Stimulated activated effector memory CD8-positive, alpha-beta T cell treated with anti-CD3 and anti-CD28 coated beads, Interleukin-12 subunit alpha, Interleukin-12 subunit beta, amount 100 ng/mL, for 72 hours (primary cell): ENCODE data around the gene PLXNC1.

Experiments
- ATAC-seq: fragments of 150-1000 bp; cut with Tn5 transposase; 2 replicates; pipeline ENCODE4 v1.10.0; 2021
- DNase-seq, 2 donors: peaks; one replicate each; pipeline ENCODE4 v3.0.0; 2021 to 2022; ENCODE audit warnings: low spot score in 2 of 2
- H3K27ac Mint-ChIP-seq: one replicate; pipeline ENCODE4 v1.8.0; 2022; ENCODE audit warnings: mild to moderate bottlenecking, mixed read lengths
- H3K36me3 Mint-ChIP-seq: one replicate; pipeline ENCODE4 v1.8.0; 2022; ENCODE audit warnings: mild to moderate bottlenecking, mixed read lengths
- H3K4me1 Mint-ChIP-seq: one replicate; pipeline ENCODE4 v1.8.0; 2022; ENCODE audit warnings: mixed read lengths
- H3K4me3 Mint-ChIP-seq: one replicate; pipeline ENCODE4 v1.8.0; 2022; ENCODE audit warnings: mild to moderate bottlenecking, mixed read lengths
- H3K9me3 Mint-ChIP-seq: one replicate; pipeline ENCODE4 v1.8.0; 2022; ENCODE audit warnings: mixed read lengths

The PLXNC1 gene

DNA sequence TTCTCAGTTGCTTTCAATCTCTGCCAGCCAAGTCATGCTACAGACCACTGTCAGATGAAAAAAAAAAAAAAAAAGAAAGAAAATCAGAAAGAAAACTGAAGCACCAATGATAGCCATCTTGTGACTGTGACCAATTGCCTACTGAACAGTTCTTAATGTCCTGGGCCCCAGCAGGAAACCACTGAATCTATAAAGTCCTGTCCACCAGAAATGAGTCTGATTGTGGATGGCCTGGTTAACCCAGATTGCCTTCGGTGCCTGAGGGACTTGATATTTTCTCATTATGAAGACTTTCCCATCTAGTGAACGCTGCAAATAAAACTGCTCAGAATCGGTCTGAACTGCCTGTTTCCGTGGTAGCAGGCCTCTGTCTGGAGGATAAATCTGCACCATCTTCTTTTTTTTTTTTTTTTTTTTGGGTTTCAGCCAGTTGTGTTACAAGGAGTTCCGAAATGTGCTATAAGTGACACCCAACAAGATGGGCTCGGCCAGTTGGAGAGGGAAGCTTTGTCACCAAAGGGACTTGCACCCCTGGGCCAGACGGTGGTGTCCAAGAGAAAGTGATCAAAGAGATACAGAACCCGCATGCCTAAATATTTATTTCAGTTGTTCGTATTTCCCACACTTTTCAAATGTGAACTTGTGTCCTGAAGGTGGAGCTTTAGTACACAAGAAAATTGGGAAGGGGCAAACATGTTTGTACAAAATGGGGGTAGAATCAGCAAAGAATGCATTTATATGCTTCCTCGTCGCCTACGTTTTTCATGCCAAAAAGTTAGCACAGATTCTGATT, 3.0 kb upstream of the PLXNC1 start:
- no peak for ATAC-seq
- Mint-ChIP-seq H3K4me1 (peaks cover 16% of the 10 kb centered on the region), H3K9me3 (no peaks in the 10 kb centered on the region), H3K27ac (no peak overlapping the region), H3K36me3 (peaks cover 3% of the 10 kb centered on the region), H3K4me3 (no peak overlapping the region)
- DNase-seq = no peak

DNA sequence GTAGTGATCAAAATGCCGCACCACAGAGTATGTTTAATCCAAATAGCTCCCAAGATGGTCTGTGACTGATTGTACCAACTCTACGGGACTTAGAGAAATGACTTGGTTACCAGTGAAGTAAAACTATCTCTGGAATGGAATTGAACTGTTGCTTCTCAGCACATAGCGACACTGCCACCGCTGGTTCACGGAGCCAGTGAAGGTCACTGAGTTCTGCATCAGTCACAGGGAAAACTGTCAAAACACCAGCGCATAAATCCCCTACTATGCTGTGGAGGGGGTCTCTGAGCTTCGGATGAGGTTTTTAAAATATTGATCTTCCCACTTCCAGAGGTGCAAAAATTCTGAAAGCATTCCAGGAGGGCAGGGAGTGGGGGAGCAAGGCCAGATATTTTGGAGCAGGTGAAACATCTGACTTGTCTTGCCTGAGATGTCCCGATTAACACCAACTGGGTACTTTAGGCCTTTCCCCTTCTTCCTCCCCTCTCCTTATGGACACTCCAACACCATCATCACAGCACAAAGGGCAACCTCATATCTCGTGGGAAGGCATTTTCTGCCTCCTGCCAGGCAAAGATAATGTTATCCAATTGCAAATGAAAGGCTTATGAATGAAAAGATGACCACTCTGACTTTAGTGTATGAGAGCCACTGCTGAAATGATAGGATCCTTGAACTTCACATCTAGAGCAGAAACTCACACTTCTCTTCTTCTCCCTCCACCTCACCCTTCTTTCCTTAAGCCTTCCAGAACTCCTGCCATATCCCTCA, 2.0 kb upstream of the PLXNC1 start:
- peaks cover 8% of the 10 kb centered on the region for H3K36me3 Mint-ChIP-seq

DNA sequence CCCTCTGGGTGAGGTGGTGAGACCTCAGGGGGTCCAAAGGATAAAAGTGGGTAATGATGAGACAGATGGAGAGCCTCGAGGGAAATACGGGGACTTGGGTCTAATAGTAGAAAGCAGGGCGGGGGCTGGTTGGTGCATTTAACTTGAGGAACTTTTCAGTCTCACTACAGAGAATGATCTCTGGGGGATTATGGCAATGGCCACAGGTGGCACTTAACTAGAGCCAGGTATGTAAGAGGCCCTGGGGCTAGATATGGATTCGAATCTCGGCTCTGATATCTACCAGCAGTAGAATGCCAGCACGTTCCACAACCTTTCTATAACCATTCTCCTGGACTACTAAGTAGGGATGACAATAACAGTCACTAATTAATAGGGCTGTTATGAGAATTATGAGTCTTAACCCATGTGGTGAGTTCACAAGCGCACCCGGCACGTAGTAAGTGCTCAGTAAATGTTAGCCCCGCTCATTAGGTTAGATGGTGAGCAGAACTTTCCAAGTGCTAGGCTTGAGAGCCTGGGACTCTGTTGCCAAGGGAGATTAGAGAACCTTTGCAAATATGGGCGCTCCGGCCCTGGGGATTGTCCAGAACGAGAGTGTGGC, 888 bp upstream of the PLXNC1 start:
- H3K27ac Mint-ChIP-seq = peak overlapping the region; percentile 73
- peaks cover 24% of the 10 kb centered on the region for H3K4me1 Mint-ChIP-seq
- peak overlapping the region; percentile 92 for H3K4me3 Mint-ChIP-seq
- peaks cover 8% of the 10 kb centered on the region for H3K36me3 Mint-ChIP-seq
- H3K9me3 Mint-ChIP-seq = no peaks in the 10 kb centered on the region
- no peak for ATAC-seq
- DNase-seq = no peak

More for the DNA sequence above, 2.0 kb upstream of the PLXNC1 start:
- Mint-ChIP-seq H3K4me1 (peaks cover 19% of the 10 kb centered on the region), H3K4me3 (no peak overlapping the region), H3K9me3 (no peaks in the 10 kb centered on the region), H3K27ac (no peak overlapping the region)
- DNase-seq (no peak), ATAC-seq (no peak)

DNA sequence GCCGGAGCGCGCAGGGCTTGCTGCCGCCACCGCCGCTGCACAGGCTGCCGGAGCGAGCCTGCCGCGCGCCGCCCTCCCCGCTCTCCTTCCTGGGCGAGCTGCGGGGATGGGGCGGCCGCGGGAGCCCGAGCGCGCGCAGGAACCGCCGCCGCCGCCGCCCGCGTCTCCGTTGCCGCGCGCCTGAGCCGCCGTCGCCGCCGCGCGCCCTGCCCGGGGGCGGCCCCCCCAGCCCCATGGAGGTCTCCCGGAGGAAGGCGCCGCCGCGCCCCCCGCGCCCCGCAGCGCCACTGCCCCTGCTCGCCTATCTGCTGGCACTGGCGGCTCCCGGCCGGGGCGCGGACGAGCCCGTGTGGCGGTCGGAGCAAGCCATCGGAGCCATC, 352 bp downstream of the PLXNC1 start:
- Mint-ChIP-seq H3K4me3 (peak overlapping the region; percentile 92), H3K9me3 (no peaks in the 10 kb centered on the region), H3K27ac (no peak overlapping the region), H3K4me1 (peaks cover 32% of the 10 kb centered on the region), H3K36me3 (peaks cover 8% of the 10 kb centered on the region)
- DNase-seq = no peak
- ATAC-seq = peak; percentile 4

DNA sequence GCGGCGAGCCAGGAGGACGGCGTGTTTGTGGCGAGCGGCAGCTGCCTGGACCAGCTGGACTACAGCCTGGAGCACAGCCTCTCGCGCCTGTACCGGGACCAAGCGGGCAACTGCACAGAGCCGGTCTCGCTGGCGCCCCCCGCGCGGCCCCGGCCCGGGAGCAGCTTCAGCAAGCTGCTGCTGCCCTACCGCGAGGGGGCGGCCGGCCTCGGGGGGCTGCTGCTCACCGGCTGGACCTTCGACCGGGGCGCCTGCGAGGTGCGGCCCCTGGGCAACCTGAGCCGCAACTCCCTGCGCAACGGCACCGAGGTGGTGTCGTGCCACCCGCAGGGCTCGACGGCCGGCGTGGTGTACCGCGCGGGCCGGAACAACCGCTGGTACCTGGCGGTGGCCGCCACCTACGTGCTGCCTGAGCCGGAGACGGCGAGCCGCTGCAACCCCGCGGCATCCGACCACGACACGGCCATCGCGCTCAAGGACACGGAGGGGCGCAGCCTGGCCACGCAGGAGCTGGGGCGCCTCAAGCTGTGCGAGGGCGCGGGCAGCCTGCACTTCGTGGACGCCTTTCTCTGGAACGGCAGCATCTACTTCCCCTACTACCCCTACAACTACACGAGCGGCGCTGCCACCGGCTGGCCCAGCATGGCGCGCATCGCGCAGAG, 873 bp downstream of the PLXNC1 start:
- H3K4me3 Mint-ChIP-seq = peak overlapping the region; percentile 92
- ATAC-seq = peak; percentile 42
- peak overlapping the region; percentile 75 for H3K27ac Mint-ChIP-seq
- DNase-seq = peak; percentile 42 to 79
- peaks cover 8% of the 10 kb centered on the region for H3K36me3 Mint-ChIP-seq
- H3K4me1 Mint-ChIP-seq = peaks cover 36% of the 10 kb centered on the region
- H3K9me3 Mint-ChIP-seq = no peaks in the 10 kb centered on the region

DNA sequence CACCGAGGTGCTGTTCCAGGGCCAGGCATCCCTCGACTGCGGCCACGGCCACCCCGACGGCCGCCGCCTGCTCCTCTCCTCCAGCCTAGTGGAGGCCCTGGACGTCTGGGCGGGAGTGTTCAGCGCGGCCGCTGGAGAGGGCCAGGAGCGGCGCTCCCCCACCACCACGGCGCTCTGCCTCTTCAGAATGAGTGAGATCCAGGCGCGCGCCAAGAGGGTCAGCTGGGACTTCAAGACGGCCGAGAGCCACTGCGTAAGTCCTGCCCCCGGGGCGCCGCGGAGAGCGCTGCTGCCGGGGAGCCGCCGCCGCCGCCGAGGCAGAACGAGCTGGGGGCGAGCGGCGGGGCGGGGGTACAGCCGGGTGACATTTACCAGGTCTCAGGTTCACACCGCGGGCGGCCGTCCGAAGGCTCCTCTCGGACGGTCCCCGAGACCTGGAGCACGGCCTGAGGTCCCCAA, 1.4 kb downstream of the PLXNC1 start:
- no peak for DNase-seq

DNA sequence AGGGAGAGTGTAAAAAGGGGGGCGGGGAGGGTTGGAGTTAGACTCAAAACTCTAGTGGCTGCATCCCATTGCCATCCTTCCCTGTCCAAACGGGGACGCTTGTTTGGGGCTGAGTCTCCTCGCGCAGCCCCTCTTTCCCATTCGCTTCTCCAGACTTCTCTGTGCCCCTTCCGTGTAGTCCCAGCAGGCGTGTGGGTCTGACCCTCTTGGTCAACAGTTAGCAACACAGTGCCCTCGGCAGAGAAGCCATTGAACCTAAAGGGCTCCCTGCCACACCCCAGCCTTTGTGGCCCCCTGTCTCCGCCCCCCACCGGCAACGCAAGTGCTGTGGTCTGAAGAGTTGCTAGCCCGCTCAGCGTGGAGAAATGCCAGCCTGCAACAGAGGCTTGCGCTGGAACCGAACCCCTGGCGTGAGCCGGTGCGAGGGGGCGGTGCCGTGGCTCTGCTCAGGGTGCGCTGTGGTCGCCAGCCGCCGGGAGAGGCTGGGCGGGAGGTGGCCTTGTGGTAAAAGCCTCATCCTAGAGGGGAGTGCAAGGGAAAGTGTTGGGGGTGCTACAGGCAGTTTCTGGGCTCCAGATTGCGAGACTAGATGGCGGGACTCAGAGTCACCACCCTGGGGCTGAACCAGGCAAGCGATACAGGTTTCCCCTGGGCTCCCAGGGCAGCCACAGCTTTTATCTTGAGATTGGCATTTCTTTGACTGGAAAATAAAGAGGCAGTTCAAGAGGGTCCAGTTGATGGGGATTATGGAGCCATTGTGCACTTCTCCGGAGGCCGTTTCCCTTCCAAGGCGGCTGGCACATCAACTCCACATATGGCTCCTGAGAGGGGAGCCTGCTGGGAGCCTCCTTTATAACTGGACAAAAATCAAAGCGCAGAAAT, 2.1 kb downstream of the PLXNC1 start:
- DNase-seq = peak; percentile 31 to 75

More for the DNA sequence above, 1.4 kb downstream of the PLXNC1 start:
- peak; percentile 3 for ATAC-seq
- Mint-ChIP-seq H3K27ac (peak overlapping the region; percentile 75), H3K36me3 (peaks cover 8% of the 10 kb centered on the region), H3K4me1 (peaks cover 36% of the 10 kb centered on the region), H3K9me3 (no peaks in the 10 kb centered on the region), H3K4me3 (peak overlapping the region; percentile 92)

DNA sequence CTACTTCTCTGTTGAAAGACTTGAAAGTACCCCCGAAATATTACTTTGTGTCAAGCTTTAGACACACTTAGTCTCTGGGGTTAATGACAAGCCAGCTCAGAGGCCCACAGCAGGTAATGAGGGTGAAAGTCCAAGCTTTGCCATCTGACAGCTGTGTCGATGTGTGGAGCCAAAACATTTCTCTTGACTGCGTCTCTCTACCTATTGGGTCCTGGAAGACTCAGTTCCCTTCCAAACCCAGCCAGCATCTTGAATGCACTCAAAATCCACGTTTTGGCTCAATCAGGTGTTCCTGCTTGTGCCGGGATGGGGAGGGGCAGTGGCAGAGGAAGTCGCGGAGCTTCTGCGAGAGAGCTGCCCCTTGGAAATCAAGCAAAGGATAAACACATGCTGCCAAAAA, 3.2 kb downstream of the PLXNC1 start:
- Mint-ChIP-seq H3K4me3 (peak overlapping the region; percentile 92), H3K4me1 (peaks cover 36% of the 10 kb centered on the region), H3K27ac (no peak overlapping the region), H3K9me3 (no peaks in the 10 kb centered on the region), H3K36me3 (peaks cover 8% of the 10 kb centered on the region)
- DNase-seq (no peak), ATAC-seq (no peak)

More for the DNA sequence above, 2.1 kb downstream of the PLXNC1 start:
- Mint-ChIP-seq H3K4me1 (peaks cover 36% of the 10 kb centered on the region), H3K9me3 (no peaks in the 10 kb centered on the region), H3K36me3 (peaks cover 8% of the 10 kb centered on the region), H3K27ac (peak overlapping the region; percentile 75), H3K4me3 (peak overlapping the region; percentile 92)
- ATAC-seq = peak; percentile 22

DNA sequence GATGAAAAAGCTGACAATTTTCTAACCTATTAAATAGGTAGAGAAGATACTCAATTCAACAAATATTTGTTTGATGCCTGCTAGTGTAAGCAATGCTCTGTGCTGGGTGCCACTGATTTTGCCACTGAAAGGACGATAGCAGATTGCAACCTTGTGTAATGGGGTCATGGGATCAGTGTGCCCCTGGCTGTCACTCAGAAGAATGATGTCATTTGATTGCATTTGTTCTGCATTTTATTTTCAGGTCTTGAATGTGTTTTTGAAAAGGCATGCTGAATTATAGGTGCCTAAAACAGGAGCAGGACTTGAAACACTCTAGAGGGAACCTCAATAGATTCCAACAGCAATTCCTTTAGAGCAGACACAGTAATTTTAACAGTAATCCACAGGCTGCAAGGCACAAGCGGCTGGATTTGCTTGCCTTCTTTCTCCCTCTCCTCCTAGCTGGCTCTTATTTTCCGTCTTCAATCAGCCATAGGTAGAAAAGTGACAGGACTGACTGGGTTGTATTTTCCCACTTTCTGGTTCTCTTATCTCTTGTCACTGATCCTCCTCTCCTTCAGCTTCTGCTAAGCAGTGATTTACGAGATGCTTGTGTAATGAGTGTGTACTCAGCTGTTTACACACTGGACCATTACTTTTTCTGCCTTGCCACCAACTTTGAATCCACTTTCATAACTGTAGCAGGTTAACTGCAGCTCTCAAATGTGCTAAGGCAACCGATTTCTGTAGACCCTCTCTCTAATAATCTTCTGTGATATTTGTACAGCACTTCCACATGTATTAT, 4.1 kb downstream of the PLXNC1 start:
- ATAC-seq (no peak), DNase-seq (no peak)
- peaks cover 36% of the 10 kb centered on the region for H3K4me1 Mint-ChIP-seq
- H3K9me3 Mint-ChIP-seq = no peaks in the 10 kb centered on the region
- no peak overlapping the region for H3K27ac Mint-ChIP-seq
- no peak overlapping the region for H3K4me3 Mint-ChIP-seq
- peaks cover 8% of the 10 kb centered on the region for H3K36me3 Mint-ChIP-seq

DNA sequence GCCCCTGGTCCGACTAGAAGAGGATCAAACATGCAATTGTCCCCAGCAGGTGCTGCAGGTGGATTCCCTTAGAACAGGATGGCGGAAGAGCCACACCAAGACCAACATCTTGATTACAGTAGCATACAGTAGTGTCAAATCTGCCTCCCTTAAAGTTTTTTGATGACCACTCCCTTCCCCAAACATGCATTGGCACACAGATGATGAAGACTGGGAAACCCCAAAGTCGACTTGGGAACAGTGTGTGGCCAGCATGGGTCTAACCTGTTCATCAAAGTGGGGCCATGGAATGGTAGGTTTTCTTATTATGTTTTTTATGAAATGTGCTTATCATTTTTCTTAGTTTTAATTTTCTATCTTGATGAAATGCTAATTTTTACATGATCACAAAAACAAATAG, 8.8 kb downstream of the PLXNC1 start:
- Mint-ChIP-seq H3K4me3 (no peak overlapping the region), H3K9me3 (peaks cover 4% of the 10 kb centered on the region), H3K36me3 (peaks cover 5% of the 10 kb centered on the region), H3K27ac (no peak overlapping the region), H3K4me1 (peaks cover 48% of the 10 kb centered on the region)
- DNase-seq (no peak), ATAC-seq (no peak)

DNA sequence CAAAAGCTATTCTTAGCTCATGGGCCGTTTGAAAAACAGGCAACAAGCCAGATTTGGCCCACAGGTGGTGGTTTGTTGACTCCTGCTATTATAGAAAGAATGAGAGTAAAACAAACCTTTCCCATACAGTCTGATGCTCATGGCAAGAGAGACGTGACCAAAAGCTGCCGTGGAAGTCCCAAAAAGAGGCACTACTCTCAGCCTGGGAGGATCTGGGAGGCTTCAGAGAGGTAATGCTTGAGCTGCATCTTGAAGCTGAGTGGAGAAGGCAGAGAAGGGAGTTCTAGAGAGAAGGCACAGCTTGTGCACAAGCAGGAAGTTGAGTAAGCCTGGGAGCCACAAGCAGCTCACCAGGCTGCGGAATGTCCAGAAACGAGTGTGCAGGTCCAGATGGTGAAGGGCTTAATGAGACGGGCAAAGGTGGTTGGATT, 9.6 kb downstream of the PLXNC1 start:
- H3K4me3 Mint-ChIP-seq = peak overlapping the region; percentile 3
- peaks cover 46% of the 10 kb centered on the region for H3K4me1 Mint-ChIP-seq
- peaks cover 4% of the 10 kb centered on the region for H3K9me3 Mint-ChIP-seq
- ATAC-seq (peak; percentile 71), DNase-seq (no peak)
- H3K27ac Mint-ChIP-seq = peak overlapping the region; percentile 44
- H3K36me3 Mint-ChIP-seq = peaks cover 5% of the 10 kb centered on the region

DNA sequence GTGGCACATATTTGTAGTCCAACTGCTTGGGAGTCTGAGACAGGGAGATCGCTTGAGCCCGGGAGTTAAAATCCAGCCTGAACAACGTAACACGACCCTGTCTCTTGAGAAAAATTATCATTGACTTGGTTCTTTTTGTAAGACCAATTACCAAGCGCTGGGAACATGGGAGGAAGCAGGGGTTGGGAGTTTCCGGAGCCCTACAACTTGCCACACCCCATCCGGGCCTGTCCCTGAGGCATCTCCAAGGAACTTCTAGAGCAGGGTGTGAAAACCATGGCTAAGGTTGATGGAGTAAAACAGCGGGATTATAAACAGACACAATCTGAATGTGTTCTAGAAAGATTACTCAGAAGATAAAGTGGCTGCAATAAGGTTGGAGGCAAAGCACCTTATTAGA, 10.3 kb downstream of the PLXNC1 start:
- peaks cover 4% of the 10 kb centered on the region for H3K9me3 Mint-ChIP-seq
- peaks cover 5% of the 10 kb centered on the region for H3K36me3 Mint-ChIP-seq
- DNase-seq (no peak), ATAC-seq (no peak)
- H3K4me1 Mint-ChIP-seq = peaks cover 39% of the 10 kb centered on the region
- no peak overlapping the region for H3K4me3 Mint-ChIP-seq
- H3K27ac Mint-ChIP-seq = no peak overlapping the region

DNA sequence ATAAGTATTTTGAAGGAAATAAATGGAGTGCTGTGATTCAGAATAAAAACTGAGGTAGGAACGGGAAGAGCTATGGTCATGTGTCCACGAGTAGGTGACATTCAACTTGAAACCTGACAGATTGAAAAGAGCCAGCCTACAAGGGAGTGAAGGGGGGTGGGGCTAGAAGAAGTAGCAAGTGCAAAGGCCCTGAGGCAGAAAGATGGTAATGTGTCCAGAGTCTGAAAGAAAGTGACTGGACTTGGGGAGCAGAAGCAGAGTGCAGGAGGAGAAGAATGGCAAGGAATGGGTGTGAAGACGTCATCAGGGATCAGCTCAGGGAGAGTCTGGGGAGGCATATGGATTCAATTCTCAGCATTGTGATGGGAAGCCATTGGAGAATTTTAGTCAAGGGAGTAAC, 13.7 kb downstream of the PLXNC1 start:
- Mint-ChIP-seq H3K36me3 (peaks cover 5% of the 10 kb centered on the region), H3K4me3 (no peak overlapping the region), H3K9me3 (peaks cover 4% of the 10 kb centered on the region), H3K27ac (peak overlapping the region; percentile 24), H3K4me1 (peaks cover 45% of the 10 kb centered on the region)
- no peak for DNase-seq
- ATAC-seq = no peak

DNA sequence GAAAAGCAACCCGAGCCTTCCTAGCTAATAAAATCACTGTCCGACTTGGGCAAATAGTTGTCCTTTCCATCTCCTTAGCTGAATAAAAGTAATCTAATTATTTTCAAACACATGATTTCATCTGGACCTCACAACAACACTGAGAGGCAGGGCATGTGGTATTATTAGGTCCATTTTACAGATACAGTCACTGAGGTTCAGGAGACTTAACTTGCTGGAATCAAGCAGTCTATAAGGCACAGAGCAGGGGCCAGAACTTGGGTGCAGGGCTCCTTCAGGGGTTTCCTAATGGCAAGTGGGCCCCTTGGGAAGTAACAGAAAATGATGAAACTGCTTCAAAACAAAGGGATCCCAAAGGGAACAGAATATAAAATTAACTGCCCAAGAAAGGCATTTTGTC, 15.5 kb downstream of the PLXNC1 start:
- H3K9me3 Mint-ChIP-seq = peaks cover 4% of the 10 kb centered on the region
- DNase-seq (no peak), ATAC-seq (no peak)
- H3K36me3 Mint-ChIP-seq = peaks cover 5% of the 10 kb centered on the region
- peaks cover 36% of the 10 kb centered on the region for H3K4me1 Mint-ChIP-seq
- H3K4me3 Mint-ChIP-seq = no peak overlapping the region
- no peak overlapping the region for H3K27ac Mint-ChIP-seq
